Measurements from ENCODE around the gene PROSER1.
A peak's percentile ranks its signal among the peaks of the same experiment; 100 is the strongest.
"Not testable (repeated sequence)": the region's sequence is repeated elsewhere in the genome, so short reads cannot be mapped to it uniquely, and the experiment has no call there.

Gene PROSER1

DNA sequence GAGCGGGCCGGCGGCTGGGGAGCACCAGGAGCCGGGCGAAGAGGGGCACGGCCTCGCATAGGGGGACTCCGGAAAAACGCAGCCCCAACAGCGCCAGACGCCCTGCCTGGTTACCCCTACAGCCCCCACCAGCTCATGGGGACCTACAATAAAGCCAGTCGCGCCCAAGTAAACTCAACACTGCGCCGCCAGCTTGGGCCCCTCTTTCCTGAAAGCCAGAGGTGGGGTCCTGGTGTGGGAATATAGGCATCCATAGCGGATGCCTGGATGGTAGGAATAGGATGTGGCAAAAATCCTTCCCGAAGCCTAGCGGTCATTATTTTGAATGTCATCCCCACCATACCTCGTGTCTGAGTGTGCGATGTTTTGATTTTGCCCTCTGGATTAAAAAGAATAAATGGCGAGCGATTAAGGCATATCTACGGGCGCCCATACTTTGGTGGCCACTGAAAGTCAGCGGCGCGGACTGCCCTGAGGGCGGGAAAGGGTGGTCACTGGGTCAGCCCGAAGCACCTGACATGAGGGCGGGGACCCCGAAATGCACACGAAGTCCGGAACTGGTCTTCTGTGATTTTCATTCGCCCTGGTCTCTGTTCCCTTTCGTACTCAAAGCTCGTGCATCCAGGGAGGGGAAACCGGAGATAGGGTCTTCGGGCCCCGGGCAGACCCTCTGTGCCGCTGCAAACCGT lies at the start of gene PROSER1, which contains the start of gene NHLRC3:
Gene PROSER1 (minus strand): TSS at position 210 of the 689 bp plus-strand sequence. CDS start 847 bp downstream, outside the sequence.
Gene NHLRC3 (plus strand): TSS at position 577 of the 689 bp plus-strand sequence. CDS start 184 bp downstream, outside the sequence.
- DNase-seq (ENCODE audit: low read depth) = peak; percentile 91

DNA sequence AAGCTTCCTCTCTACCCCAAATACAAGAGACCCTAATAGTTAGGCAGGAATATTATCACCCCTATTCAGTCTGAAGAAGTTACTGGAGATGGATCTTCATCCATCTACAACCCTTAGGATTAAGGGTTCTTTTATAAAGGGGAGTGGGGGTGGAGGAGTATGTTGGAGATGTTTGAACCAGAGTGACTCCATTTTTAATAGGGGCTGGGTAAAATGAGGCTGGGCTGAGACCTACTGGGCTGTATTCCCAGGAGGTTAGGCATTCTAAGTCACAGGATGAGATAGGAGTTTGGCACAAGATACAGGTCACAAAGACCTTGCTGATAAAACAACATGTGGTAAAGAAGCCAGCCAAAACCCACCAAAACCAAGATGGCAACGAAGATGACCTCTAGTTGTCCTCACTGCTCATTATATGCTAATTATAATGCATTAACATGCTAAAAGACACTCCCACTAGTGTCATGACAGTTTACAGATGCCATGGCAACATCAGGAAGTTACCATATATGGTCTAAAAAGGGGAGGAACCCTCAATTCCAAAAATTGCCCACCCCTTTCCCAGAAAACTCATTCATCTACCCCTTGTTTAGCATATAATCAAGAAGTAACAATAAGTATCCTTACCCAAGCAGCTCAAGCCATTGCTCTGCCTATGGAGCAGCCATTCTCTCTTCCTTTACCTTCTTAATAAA lies 48.5 kb upstream of the PROSER1 start:
- not testable (repeated sequence) for DNase-seq (ENCODE audit: low read depth)

DNA sequence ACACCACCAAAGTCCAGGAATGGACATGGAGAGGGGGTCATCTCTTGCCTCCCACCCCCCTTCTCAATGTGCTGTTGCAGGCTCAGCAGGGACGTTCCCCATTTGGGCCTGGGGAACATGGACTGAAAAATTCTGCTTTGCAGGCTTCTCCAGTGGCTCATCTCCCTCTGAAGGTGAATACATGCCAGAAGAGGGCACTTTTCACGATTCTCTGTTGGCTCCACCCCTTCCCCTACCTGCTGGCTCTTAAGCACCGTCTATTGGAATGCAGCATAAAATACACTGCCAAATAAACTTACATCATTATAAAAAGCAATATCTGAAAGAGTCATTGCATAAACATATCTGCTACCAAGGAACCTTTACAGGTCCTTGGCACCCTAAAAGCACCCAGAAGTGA lies 36.1 kb upstream of the PROSER1 start:
- no peak for DNase-seq (ENCODE audit: low read depth)

DNA sequence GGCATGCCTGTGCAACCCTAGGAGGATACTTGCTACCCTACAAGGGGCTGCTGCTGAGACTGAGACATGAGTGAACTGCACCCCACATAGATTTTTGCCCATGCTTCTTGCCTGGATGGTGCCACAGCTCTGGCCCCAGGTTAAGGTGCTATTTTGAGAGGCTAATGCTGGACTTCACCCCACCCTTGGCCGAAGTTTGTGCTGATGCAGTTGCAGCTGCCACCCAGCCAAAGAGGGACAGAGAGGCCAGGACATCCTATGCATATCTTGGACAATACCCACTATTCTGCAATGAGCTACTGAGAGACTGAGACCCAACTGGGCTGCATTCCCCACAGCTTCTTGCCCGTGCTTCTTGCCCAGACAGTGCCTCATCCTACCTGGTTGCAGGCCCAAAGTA lies 35.0 kb upstream of the PROSER1 start:
- DNase-seq (ENCODE audit: low read depth) = no peak

DNA sequence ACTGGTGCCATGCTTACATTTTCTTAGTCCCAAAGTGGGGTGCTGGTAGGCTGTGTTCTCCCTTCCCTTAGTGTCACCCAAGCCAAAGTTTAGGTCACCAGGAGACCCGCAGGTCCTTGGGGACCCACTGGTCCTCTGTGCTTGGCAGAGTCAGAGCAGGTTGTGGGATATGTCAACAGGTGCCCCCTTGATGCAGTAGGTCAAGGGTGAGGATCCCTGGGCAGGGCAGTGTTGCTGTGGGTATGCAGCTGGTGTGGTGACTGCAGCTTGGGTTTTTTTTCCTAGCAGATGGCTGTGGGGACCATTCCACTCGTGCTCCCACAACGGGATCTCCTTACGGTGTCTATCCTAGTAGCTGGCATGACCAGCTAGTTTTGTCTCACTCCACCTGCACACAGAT lies 24.1 kb upstream of the PROSER1 start:
- DNase-seq (ENCODE audit: low read depth) = no peak

DNA sequence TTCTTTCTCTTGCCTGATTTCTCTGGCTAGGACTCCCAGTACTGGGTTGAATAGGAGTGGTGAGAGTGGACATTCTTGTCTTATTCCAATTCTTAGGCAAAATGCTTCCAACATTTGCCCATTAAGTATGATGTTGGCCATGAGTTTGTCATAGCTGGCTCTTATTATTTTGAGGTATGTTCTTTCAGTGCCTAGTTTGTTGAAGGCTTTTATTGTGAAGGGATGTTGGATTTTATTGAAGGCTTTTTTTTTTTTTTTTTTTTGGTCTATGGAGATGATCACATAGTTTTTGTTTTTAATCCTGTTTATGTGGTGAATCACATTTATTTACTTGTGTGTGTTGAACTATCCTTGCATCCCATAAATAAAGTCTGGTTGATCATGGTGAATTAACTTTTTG lies 20.2 kb upstream of the PROSER1 start:
- no peak for DNase-seq (ENCODE audit: low read depth)

DNA sequence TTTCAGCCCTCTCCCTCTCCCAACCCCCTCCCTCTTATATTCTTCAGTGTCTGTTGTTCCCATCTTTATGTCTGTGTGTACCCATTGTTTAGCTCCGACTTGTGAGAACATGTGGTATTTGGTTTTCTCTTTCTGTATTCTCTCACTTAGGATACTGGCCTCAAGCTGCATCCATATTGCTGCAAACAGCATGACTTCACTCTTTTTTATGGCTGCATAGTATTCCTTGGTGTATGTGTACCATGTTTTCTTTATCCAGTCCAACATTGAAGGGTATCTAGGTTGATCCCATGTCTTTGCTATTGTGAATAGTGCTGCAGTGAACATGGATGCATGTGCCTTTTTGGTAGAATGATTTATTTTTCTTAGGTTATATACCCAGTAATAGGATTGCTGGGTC lies 18.1 kb upstream of the PROSER1 start:
- DNase-seq (ENCODE audit: low read depth) = no peak

DNA sequence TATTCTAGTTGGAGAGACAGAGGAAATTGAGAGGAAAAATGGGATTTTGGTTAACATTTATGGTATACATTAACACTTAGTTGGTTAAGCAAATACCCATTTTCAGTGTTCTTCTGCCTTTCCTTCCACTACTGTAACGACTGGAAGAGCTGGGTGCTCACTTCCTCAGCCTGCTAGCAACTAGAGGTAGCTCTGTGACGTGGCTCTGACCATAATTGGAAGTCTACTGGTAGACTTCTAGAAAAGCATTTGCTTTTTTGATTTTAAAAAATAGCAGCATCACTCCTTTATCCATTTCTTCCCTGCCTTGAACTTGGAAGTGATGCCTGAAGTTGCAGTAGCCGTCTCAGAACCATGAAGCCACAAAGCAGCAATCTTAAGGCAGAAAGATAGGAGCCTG lies 16.2 kb upstream of the PROSER1 start:
- DNase-seq (ENCODE audit: low read depth) = no peak

DNA sequence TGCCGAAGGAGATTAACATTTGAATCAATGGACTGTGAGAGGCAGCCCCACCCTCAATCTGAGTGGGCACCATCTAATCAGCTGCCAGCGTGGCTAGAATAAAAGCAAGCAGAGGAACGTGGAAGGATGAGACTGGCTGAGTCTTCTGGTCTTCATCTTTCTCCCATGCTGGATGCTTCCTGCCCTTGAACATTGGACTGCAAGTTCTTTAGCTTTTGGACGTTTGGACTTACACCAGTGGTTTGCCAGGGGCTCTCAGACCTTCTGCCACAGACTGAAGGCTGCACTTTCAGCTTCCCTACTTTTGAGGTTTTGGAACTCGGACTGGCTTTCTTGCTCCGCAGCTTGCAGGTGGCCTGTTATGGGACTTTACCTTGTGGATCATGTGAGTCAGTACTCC lies 15.1 kb upstream of the PROSER1 start:
- DNase-seq (ENCODE audit: low read depth) = no peak

DNA sequence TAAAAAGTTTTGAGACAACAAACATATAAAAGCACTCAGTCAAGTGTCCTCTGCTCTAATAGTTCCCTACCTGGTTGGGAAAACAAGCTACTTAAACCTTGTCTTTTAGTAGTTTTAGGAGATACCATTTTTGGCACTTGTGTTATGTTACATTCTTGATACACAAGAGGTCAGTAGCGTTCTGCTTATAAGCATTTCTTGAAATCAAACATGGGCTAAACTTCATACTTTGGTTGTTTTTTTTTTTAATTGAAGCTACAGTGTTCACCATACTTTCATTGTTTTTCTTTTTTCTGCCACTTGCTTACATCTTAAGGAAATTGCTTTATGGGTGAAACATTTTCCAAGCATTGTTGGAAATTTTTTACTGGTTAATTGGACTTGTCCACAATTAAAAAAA lies 13.3 kb upstream of the PROSER1 start:
- DNase-seq (ENCODE audit: low read depth) = no peak

DNA sequence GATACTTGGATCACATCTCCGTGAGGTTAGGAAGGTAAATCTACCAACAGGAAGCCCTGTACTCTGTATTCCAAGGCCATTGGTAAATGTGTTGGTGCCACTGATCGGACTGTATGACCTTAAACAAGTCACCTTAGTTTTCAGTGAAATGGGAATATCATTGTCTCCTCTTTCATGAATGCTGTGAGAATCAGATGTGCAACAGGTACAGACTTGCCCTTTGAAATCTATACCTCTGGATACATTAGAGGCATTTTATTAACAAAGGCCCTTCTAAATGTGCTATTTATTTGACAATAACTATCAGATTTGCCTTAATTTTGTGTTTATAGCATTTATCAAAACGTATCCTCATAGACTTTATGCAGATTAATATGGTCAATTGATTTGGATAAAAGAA lies 11.4 kb upstream of the PROSER1 start:
- no peak for DNase-seq (ENCODE audit: low read depth)

DNA sequence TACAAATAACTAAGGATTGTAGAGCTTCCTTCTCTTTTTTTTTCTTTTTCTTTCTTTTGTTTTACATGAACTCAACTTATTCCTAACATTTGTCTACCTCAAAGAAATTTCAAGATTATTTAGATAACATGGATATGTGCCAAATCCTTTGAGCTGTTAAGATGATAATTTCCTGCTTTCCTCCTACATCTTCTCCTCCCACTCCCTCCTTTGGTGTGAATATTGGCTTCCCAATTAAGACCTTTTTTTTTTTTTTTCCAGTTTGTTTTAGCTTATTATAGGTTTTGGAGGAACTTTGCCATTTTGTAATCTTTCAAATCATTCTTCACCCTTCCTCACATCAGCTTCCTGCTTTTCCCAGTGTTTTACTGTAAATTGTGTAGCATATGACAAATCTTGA lies 10.9 kb upstream of the PROSER1 start:
- no peak for DNase-seq (ENCODE audit: low read depth)

DNA sequence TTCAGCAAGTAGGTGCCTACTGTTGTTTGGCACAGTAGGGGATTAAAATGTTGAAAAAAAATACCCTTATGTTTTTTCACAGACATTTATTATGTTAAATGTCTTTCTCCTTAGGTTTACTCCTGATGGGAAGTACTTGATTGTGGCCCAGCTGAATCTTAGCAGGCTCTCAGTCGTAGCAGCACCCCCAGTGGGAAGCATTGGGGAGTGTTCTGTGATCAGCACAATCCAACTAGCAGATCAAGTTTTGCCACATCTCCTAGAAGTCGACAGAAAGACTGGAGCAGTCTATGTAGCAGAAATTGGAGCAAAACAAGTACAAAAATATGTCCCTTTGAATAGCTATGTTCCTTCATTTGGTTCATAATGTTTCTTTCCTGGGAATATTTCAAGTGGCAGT lies 9.7 kb upstream of the PROSER1 start:
- DNase-seq (ENCODE audit: low read depth) = no peak

DNA sequence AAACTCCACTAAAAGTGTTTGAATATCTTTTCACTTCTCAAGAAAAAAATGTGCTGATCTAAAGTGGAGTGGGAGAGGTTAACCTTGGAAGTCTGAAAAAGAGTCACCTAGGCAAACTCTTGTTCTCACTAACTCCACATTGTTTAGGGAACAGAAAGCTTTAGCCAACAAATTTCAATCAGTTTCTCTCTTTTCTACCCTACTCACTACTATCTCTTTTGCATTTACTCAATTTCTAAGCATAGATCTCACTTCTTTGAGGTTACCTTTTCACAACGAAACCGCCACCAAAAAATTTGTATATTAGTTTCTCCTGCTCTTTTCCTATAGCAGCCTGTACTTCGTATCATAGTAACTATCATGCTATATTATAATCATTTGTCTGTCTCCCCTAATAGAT lies 6.6 kb upstream of the PROSER1 start:
- no peak for DNase-seq (ENCODE audit: low read depth)

DNA sequence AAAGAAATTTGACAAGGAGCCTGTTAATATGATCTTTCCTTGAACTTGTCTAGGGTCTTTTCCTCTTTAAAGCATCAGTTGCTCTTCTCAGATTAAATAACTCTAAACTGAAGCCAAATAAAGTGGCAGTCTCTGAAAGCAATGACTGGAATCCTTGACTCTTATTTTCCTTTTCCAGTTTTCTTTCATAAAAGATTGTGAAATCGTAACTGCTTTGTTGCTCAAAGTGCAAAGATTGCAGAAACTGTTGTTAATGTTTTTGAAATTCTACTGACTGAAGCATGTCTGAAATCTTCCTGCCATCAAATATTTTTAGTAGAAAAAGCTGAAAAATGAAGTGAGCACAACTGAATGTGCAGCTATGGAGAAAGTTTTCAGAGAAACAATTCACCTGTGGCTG lies 2.3 kb upstream of the PROSER1 start:
- no peak for DNase-seq (ENCODE audit: low read depth)

DNA sequence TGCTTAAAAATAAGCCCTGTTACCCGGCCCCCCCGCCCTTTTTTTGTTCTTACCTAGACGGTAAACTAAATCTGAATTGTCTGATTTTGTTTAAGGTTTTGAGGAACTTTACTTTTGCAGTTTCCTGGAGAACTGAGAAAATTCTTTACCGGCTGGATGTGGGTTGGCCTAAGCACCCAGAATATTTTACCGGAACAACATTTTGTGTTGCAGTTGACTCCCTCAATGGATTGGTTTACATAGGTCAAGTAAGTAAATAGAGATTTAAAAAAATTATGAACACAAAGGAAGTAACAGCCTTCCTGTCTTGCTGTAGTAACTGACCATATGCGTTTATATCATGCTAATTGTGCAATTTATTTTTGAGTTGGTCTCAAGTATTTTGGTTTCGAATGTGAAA lies 1.2 kb upstream of the PROSER1 start:
- no peak for DNase-seq (ENCODE audit: low read depth)

DNA sequence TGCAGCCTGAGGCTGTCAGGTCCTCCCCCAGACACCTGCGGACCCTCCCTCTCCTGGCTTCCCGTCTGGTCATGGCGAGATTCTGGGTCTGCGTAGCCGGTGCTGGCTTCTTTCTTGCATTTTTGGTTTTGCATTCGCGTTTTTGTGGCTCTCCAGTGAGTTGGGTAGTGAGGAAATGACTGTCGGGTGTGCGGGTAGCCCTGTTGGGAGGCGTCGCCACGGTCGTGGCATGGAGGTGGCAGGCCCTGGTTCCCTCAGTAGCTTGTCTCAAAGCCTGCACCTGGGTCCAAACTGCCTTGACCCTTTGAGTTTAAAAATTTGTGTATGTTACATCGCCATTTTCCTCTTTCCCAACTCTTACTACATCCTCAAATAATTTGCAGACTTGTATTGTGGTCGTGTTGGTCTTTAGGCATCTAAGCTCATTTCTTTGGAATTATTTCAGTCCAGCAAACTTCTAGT lies 711 bp upstream of the PROSER1 start:
- DNase-seq (ENCODE audit: low read depth) = no peak

DNA sequence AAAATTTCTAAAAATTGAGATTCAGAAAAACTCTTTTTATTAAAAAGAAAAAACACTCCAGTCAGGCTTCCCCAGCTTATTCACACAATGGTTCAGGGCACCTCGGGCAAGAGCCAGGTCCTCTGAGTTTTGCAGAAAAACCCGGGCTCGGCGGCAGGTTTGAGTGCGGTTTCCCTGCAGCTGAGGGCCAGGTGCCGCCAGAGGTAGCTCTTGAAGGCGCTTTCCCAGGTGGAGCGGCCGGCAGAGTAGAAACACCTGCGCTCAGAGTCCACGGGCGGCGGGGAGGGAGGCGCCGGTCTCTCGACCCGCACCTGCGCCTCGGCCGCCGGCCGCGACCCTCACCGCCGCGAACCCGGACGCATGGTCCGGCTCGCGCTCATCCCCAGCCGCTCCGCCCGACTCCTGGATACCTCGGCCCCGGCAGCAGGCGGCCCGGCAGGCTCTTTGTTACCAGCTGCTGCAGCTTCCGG lies 444 bp downstream of the PROSER1 start:
- DNase-seq (ENCODE audit: low read depth) = no peak

DNA sequence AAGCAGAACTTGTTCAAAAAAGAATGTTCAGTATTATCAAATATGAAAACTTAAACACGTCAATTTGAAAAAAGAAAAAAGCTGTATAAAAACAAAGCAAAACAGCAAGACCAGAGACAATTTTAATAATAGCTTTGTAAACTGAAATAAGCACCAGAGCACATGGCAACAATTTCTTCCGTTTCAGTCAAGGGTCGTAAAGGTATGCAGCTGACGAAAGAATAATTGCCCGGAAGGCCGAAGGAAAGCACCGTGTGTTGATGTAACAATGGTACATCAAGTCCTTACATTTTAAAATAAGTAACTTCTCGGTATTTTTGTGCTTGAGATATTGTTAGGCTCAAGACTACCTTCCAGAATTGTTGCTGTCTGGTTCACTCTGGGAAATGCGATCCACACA lies 1.7 kb downstream of the PROSER1 start:
- no peak for DNase-seq (ENCODE audit: low read depth)

DNA sequence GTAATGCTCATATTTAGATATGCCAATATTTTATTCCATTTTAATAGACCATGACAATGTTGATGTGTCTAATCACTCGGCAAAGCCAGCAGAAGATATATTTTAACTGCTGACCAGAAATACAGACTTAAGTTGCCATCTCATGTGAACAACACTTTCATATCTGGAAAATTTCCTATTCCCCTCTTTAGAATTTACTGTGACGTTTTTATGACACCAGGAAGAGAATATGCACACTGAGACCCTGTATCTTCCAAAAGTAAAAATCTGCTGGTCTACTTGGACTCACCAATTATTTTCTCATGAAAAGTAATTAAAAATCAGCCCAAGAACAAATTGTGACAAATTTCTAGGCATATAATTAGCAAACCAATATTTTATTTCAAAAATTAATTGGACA lies 2.1 kb downstream of the PROSER1 start:
- no peak for DNase-seq (ENCODE audit: low read depth)

DNA sequence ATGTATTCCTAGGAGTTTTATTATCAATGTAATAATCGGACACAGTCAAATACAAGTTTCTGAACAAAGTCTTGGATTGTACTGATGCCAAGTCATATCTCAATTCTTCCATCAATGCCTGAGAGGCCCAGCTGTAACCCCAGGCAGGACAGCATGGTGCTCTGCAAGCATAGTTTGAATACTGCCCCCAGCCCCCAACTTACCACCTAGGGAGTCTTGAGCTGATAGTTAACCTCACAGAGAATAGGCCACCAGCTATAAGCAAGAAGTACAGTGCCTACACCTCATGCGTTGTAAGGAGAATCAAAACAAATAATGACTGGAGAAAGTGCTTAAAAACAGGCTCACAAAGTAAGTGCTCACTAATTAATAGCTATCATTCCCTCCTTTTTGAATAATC lies 2.7 kb downstream of the PROSER1 start:
- no peak for DNase-seq (ENCODE audit: low read depth)

DNA sequence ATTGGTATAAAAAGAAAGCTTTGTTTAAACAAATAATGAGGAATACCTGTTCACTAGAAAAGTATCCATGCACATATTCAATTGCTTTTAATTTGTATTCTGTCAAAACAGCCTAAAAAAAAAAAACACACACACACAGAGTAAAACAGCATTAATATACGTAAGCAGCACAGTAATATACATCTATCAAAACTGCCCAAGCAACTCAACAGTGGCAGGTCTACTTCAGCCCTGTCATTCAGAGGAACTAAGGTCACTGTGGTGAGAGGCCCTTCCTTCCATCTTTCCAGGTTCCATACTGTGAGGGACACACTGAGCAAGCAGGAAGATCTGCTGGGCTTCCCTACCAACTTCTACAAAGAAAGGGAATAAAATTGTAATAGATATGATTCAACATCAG lies 3.8 kb downstream of the PROSER1 start:
- DNase-seq (ENCODE audit: low read depth) = no peak

DNA sequence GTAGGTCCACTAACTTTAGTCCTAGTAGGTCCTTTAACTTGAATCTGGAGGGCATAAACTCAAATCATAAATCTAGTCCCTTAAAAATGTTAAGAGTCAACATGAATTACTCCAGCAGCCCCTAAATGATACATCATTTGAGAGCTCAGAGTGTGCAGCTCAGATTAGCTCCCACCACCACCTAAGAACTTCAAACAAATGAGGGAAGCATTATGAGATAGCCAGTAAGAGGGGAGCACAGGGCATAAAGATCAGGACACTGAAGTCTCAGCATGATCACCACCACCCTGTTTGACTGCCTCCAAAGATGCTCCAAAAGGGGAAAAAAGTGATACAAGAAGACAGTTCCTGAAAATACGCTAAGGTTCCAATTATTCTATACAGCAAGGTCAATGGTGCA lies 5.7 kb downstream of the PROSER1 start:
- no peak for DNase-seq (ENCODE audit: low read depth)

DNA sequence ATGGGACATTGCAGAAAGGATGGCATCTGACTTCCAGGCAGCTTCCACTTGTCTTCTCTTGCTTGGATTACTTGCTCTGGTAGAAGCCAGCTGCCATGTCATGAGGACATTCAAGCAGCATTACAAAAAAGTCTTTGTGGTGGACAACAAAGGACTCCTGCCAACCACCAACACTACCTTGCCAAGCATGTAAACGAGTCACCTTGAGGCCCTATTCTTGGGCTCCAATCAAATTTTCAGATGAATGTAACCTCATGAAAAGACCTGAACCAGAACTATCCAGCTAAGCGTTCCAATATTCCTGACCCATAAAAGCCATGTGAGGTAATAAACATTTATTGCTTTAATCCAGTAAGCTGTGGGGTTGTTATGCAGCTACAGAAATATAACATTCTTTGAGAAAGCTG lies 12.5 kb downstream of the PROSER1 start:
- DNase-seq (ENCODE audit: low read depth) = no peak

Data from GM04504 (cell line).